GM19240 (cell line): ENCODE data around the gene GAS2.

Experiments used
- DNase-seq: peaks from one replicate; pipeline ENCODE4 v3.0.0; 2011; ENCODE audit warnings: low spot score; ENCODE audit not compliant: insufficient read length

Gene GAS2

GRCh38 chr11:22860241-22860640, 193.8 kb downstream of the GAS2 start, which contains the start of gene CCDC179:
Gene CCDC179, minus strand, starts transcription at chr11:22860474. Its CDS starts 53 bp downstream, at chr11:22860421.
- no peak for DNase-seq
